ENCODE measurements around the gene CDR2. TPM values are rescaled to one million over a fixed set of nuclear protein-coding genes. Genes with fewer than 3 reads are reported as not detected.

The CDR2 gene
- total RNA-seq, 1 experiment from 2014 or later = 29.3 TPM

GRCh38 chr16:22337045-22337444 lies 37.4 kb downstream of the CDR2 start:
- Histone ChIP-seq H3K4me2 (no peak overlapping the region), H3K9me3 (ENCODE audit: insufficient read depth, low read depth) (no peaks in the 10 kb centered on the region; the same call in 1 of the 2 replicates), H3K4me3 (no peak overlapping the region), H3F3A (ENCODE audit: insufficient read depth, low read depth) (peaks cover 13% of the 10 kb centered on the region; the same call in 1 of the 2 replicates), H2AFZ (no peak overlapping the region), H3K9me2 (ENCODE audit: insufficient read depth) (no peaks in the 10 kb centered on the region), H3K4me1 (replicated peaks; ENCODE audit: insufficient read depth) (no peaks in the 10 kb centered on the region), H3K27me3 (ENCODE audit: insufficient read depth, low read depth) (no peaks in the 10 kb centered on the region), H3K27ac (no peak overlapping the region), H3K79me2 (ENCODE audit: low read depth) (no peaks in the 10 kb centered on the region), H4K20me1 (ENCODE audit: insufficient read depth) (no peaks in the 10 kb centered on the region; the same call in 1 of the 2 replicates), H3K36me3 (ENCODE audit: low read depth) (peaks cover 38% of the 10 kb centered on the region)
- intact Hi-C loops (cut with micrococcal nuclease; ENCODE audit: unreplicated experiment) = no loop called here
- no TSS peak for BruUV-seq (replicated peaks)
- ChIA-PET CTCF (no interaction called here), POLR2A (ENCODE audit: unreplicated experiment) (no interaction called here)
- no peak for DNase-seq
- TF ChIP-seq CTCF (conservative IDR thresholded peaks at IDR 0.05) = no peak
- no peak for TF ChIP-seq EZH2 (IDR thresholded peaks at IDR 0.05; ENCODE audit: low read depth)

GRCh38 chr16:22336581-22336980 lies 37.8 kb downstream of the CDR2 start:
- BruUV-seq (replicated peaks) = no TSS peak

DNA sequence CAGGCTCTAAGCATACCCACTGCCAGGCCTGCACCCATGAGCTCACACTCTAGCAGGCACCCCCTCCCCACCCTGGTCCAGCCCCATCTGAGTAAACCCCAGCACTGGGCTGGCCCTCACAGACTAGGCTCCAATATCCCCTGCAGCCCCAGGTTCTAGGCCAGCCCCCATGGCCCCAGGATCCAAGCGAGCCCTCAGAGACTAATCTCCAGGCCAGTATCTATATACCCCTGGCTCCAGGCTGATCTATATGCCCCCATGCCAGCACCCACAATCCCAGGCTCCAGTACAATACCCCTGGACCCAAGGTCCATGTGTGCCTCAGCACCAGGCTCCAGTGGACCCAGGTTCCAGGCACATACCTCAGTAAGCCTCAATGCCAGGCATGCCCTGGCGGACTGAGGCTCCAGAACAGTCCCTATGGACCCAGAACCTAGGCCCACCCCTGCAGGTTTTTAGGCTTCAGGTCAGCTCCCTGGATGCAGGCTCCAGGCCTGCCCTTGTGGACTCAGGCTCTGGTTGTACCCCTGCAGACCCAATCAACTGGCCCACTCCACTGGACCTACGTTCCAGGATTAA lies 38.7 kb downstream of the CDR2 start:
- no peaks in the 10 kb centered on the region for H3K4me1 ChIP-seq (replicated peaks; ENCODE audit: insufficient read depth)
- H3K79me2 ChIP-seq (ENCODE audit: low read depth) = no peaks in the 10 kb centered on the region
- H3K4me3 ChIP-seq = no peak overlapping the region
- no peak overlapping the region for H2AFZ ChIP-seq
- no peaks in the 10 kb centered on the region; the same call in 1 of the 2 replicates for H3K9me3 ChIP-seq (ENCODE audit: insufficient read depth, low read depth)
- H3K27me3 ChIP-seq (ENCODE audit: insufficient read depth, low read depth) = no peaks in the 10 kb centered on the region
- H3K36me3 ChIP-seq (ENCODE audit: low read depth) = peaks cover 48% of the 10 kb centered on the region
- no peaks in the 10 kb centered on the region; the same call in 1 of the 2 replicates for H4K20me1 ChIP-seq (ENCODE audit: insufficient read depth)
- peaks cover 19% of the 10 kb centered on the region; the same call in 1 of the 2 replicates for H3F3A ChIP-seq (ENCODE audit: insufficient read depth, low read depth)
- DNase-seq = no peak
- H3K4me2 ChIP-seq = no peak overlapping the region
- CTCF ChIA-PET = interaction anchor here (0.5 to 0.6 kb wide), 2 partner anchors 11 to 82 kb away, joined by 3 to 5 read pairs; no protein-coding TSS in a partner anchor
- H3K9me2 ChIP-seq (ENCODE audit: insufficient read depth) = no peaks in the 10 kb centered on the region
- BruUV-seq (replicated peaks) = no TSS peak
- no peak overlapping the region for H3K27ac ChIP-seq
- POLR2A ChIA-PET (ENCODE audit: unreplicated experiment) = no interaction called here
- intact Hi-C loops (cut with micrococcal nuclease; ENCODE audit: unreplicated experiment) = no loop called here
- TF ChIP-seq CTCF (conservative IDR thresholded peaks at IDR 0.05) (no peak), EZH2 (IDR thresholded peaks at IDR 0.05; ENCODE audit: low read depth) (no peak)

More at GRCh38 chr16:22336581-22336980, 37.8 kb downstream of the CDR2 start:
- Histone ChIP-seq H3K36me3 (ENCODE audit: low read depth) (peaks cover 42% of the 10 kb centered on the region), H3K9me3 (ENCODE audit: insufficient read depth, low read depth) (no peaks in the 10 kb centered on the region; the same call in 1 of the 2 replicates), H2AFZ (no peak overlapping the region), H3F3A (ENCODE audit: insufficient read depth, low read depth) (peaks cover 13% of the 10 kb centered on the region; the same call in 1 of the 2 replicates), H3K4me2 (no peak overlapping the region), H3K9me2 (ENCODE audit: insufficient read depth) (no peaks in the 10 kb centered on the region), H3K27ac (no peak overlapping the region), H3K4me1 (replicated peaks; ENCODE audit: insufficient read depth) (no peaks in the 10 kb centered on the region), H3K79me2 (ENCODE audit: low read depth) (no peaks in the 10 kb centered on the region), H3K27me3 (ENCODE audit: insufficient read depth, low read depth) (no peaks in the 10 kb centered on the region), H3K4me3 (no peak overlapping the region), H4K20me1 (ENCODE audit: insufficient read depth) (no peaks in the 10 kb centered on the region; the same call in 1 of the 2 replicates)
- CTCF ChIA-PET = no interaction called here
- DNase-seq = no peak
- POLR2A ChIA-PET (ENCODE audit: unreplicated experiment) = no interaction called here
- TF ChIP-seq EZH2 (IDR thresholded peaks at IDR 0.05; ENCODE audit: low read depth) (no peak), CTCF (conservative IDR thresholded peaks at IDR 0.05) (no peak)
- intact Hi-C loops (cut with micrococcal nuclease; ENCODE audit: unreplicated experiment) = no loop called here
